Measurements from ENCODE around the gene CCDC9B. TPM values are rescaled to one million over a fixed set of nuclear protein-coding genes. Genes with fewer than 3 reads are reported as not detected.

Gene CCDC9B
- polyA plus RNA-seq, 1 donor: 7.2 TPM

DNA sequence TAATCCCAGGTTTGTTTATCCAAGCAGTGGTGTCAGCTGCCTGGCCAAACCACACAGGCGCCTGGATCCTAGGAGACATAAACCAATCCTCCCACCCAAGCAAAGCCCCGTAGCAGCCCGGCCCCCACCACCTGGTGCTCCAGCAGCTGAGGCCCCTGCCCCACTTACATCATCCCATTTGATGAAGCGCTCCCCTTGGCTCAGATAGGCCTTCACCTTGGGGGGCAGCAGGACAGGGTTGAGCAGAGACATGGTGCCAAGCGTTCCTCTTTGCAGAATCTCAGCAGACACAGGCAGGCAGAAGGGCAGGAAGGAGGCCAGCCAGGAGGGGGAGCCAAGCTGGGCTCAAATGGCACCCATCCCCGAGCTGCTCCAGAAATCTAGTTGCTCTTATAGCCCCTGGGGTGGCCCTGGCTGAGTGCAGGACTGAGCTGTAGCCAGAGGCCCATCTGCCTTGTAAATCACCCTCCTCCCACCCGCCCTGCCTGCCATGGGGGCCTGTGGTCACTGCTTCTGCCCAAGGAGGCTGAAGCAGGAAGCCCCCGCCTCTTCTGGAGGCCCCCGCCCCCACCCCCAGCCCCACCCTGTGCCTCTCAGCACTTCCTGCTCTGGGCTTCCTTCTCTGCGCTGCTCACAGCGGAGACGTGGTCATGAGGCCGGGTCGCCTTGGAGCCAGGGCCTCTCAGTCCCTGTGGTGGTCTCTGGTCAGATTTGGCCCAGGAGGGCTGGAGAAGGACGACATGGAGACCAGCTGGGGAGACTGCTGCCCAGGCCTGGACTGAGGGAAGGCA is 33.1 kb downstream of the CCDC9B start, which contains the start of gene PLCB2:
PLCB2 (minus strand) TSS at position 515 of the 791 bp plus-strand sequence; CDS start at position 252, 263 bp downstream.
- Histone ChIP-seq H3K9me3 (ENCODE audit: control insufficient read depth, low read depth, low read length) (no peaks in the 10 kb centered on the region), H3K27me3 (ENCODE audit: control insufficient read depth, insufficient read depth, low read length) (peaks cover 19% of the 10 kb centered on the region), H3K4me3 (ENCODE audit: low read length) (peak within 1 kb of the TSS; percentile 24), H3K36me3 (ENCODE audit: control insufficient read depth, insufficient read depth, low read length) (no peaks in the 10 kb centered on the region), H3K27ac (ENCODE audit: low read length) (peak within 1 kb of the TSS; percentile 50), H3K4me1 (ENCODE audit: control insufficient read depth, insufficient read depth, low read length) (peaks cover 2% of the 10 kb centered on the region)
- DNase-seq: no peak
- WGBS (ENCODE audit: insufficient coverage, low lambda C conversion rate): no CpG with 5 or more reads among the region's 15 CpGs

DNA sequence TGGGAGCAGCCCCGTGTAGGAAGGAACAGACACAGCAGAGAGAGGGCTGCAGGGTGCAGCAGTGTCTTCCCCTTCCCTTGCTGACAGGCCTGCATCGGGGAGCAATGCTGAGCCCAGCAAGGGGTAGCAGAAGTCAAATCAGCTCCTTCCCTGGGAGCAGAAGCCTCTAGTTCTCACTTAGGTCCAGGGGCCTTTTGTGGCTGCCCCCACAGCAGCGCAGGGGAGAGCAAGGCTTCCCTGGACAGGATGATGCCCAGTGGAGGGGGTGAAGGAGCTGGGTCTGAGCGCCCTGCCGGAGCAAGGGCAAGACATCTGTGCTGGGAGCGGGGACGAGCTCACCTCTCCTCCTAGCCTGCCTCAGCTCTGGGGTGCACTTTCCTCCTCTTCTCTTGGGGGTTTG is 33.8 kb downstream of the CCDC9B start:
- H3K36me3 ChIP-seq (ENCODE audit: control insufficient read depth, insufficient read depth, low read length): no peaks in the 10 kb centered on the region
- peaks cover 2% of the 10 kb centered on the region for H3K4me1 ChIP-seq (ENCODE audit: control insufficient read depth, insufficient read depth, low read length)
- H3K27me3 ChIP-seq (ENCODE audit: control insufficient read depth, insufficient read depth, low read length): peaks cover 15% of the 10 kb centered on the region
- H3K9me3 ChIP-seq (ENCODE audit: control insufficient read depth, low read depth, low read length): no peaks in the 10 kb centered on the region
- H3K4me3 ChIP-seq (ENCODE audit: low read length): peak overlapping the region; percentile 17
- no peak for DNase-seq
- WGBS (ENCODE audit: insufficient coverage, low lambda C conversion rate): no CpG with 5 or more reads among the region's 7 CpGs
- H3K27ac ChIP-seq (ENCODE audit: low read length): no peak overlapping the region

DNA sequence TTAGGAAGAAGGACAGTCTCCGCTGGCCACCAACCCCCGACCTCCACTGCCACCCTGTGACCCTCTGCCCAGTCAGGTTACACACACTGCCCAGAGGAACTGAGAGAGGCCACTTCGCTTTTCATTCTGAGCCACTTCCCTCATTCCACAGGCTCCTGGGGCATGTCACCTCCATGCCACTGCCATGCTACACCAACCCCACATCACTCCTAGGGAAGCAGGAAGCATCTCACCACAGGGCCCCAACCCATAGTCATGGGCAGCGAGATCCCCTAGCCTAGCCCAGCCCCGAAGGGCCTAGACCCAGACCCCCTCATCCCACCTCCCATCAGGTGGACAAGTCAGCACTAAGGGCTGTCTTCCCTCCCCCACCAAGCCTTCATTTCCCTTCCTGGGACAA is 34.4 kb downstream of the CCDC9B start:
- no peak overlapping the region for H3K4me3 ChIP-seq (ENCODE audit: low read length)
- DNase-seq: no peak
- 100% methylated on average over 1 of the region's 5 CpGs for WGBS (ENCODE audit: insufficient coverage, low lambda C conversion rate)

DNA sequence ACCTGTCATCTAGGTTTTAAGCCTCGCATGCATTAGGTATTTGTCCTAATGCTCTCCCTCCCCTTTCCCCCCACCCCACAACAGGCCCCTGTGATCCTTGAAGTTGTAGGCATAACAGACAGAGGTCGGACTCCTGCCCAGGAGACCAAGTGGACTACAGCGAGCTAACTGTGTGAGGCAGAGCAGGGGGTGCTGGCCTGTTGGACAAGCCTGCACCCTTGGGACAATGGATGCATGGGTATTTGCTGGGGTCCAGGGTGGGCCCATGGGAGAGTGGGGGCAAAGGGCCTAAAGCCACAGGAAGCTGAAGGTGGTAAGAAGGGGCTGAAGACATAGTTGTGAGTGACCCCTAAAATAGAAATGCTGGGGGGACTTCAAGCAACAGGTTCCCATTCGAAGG is 35.5 kb downstream of the CCDC9B start:
- Histone ChIP-seq H3K27ac (ENCODE audit: low read length) (no peak overlapping the region), H3K27me3 (ENCODE audit: control insufficient read depth, insufficient read depth, low read length) (peaks cover 9% of the 10 kb centered on the region), H3K36me3 (ENCODE audit: control insufficient read depth, insufficient read depth, low read length) (no peaks in the 10 kb centered on the region), H3K9me3 (ENCODE audit: control insufficient read depth, low read depth, low read length) (no peaks in the 10 kb centered on the region), H3K4me1 (ENCODE audit: control insufficient read depth, insufficient read depth, low read length) (peaks cover 2% of the 10 kb centered on the region), H3K4me3 (ENCODE audit: low read length) (no peak overlapping the region)
- no peak for DNase-seq
- no CpG with 5 or more reads among the region's 4 CpGs for WGBS (ENCODE audit: insufficient coverage, low lambda C conversion rate)

More for the DNA sequence above, 34.4 kb downstream of the CCDC9B start:
- Histone ChIP-seq H3K9me3 (ENCODE audit: control insufficient read depth, low read depth, low read length) (no peaks in the 10 kb centered on the region), H3K36me3 (ENCODE audit: control insufficient read depth, insufficient read depth, low read length) (no peaks in the 10 kb centered on the region), H3K4me1 (ENCODE audit: control insufficient read depth, insufficient read depth, low read length) (peaks cover 2% of the 10 kb centered on the region), H3K27ac (ENCODE audit: low read length) (no peak overlapping the region), H3K27me3 (ENCODE audit: control insufficient read depth, insufficient read depth, low read length) (peaks cover 13% of the 10 kb centered on the region)

DNA sequence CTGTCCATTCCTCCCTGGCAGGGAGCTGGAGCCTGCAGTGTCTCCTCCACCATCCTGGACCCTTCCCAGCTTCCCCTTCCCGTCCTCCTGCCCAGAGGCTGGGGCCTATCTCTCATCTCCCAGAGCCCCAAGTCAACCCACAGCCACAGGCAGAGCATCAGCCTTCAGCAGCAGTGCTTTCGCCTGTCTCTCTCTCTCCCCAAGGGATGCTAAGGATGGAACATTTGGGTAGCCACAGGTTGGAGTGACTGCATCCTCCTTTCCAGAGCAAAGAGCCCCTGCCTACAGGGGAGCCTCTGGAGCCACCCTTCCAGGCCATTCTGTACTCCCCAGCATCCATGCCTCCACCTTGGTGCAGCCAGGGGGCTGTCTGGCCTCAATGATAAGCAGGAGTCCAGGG is 37.2 kb downstream of the CCDC9B start:
- H3K4me1 ChIP-seq (ENCODE audit: control insufficient read depth, insufficient read depth, low read length): peaks cover 2% of the 10 kb centered on the region
- no CpG with 5 or more reads among the region's 2 CpGs for WGBS (ENCODE audit: insufficient coverage, low lambda C conversion rate)
- H3K27ac ChIP-seq (ENCODE audit: low read length): no peak overlapping the region
- no peak overlapping the region for H3K4me3 ChIP-seq (ENCODE audit: low read length)
- H3K9me3 ChIP-seq (ENCODE audit: control insufficient read depth, low read depth, low read length): no peaks in the 10 kb centered on the region
- no peaks in the 10 kb centered on the region for H3K36me3 ChIP-seq (ENCODE audit: control insufficient read depth, insufficient read depth, low read length)
- H3K27me3 ChIP-seq (ENCODE audit: control insufficient read depth, insufficient read depth, low read length): peaks cover 2% of the 10 kb centered on the region
- no peak for DNase-seq

DNA sequence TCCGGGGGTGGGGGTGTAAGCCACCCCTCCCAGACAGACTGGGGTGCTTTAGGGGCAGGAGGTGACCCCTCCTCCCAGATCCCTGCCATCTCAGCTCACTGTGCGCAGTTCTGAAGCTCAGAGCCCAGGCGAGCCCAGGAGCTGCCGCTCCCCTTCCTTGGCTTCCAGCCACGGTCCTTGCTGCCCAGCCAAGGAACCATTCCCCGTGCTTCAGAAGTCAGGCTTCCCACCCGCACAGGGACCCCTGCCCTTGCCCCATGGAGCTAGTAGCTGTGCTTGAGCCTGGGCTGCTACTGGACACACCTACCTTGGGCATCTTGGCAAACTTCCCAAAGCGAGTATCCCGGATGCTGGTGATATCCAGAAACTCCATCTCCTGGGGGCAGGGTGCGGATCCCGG is 37.8 kb downstream of the CCDC9B start:
- WGBS (ENCODE audit: insufficient coverage, low lambda C conversion rate): no CpG with 5 or more reads among the region's 11 CpGs
- no peak overlapping the region for H3K4me3 ChIP-seq (ENCODE audit: low read length)
- no peak overlapping the region for H3K27ac ChIP-seq (ENCODE audit: low read length)
- H3K36me3 ChIP-seq (ENCODE audit: control insufficient read depth, insufficient read depth, low read length): no peaks in the 10 kb centered on the region
- H3K9me3 ChIP-seq (ENCODE audit: control insufficient read depth, low read depth, low read length): no peaks in the 10 kb centered on the region
- DNase-seq: no peak
- peaks cover 1% of the 10 kb centered on the region for H3K4me1 ChIP-seq (ENCODE audit: control insufficient read depth, insufficient read depth, low read length)
- peaks cover 2% of the 10 kb centered on the region for H3K27me3 ChIP-seq (ENCODE audit: control insufficient read depth, insufficient read depth, low read length)

DNA sequence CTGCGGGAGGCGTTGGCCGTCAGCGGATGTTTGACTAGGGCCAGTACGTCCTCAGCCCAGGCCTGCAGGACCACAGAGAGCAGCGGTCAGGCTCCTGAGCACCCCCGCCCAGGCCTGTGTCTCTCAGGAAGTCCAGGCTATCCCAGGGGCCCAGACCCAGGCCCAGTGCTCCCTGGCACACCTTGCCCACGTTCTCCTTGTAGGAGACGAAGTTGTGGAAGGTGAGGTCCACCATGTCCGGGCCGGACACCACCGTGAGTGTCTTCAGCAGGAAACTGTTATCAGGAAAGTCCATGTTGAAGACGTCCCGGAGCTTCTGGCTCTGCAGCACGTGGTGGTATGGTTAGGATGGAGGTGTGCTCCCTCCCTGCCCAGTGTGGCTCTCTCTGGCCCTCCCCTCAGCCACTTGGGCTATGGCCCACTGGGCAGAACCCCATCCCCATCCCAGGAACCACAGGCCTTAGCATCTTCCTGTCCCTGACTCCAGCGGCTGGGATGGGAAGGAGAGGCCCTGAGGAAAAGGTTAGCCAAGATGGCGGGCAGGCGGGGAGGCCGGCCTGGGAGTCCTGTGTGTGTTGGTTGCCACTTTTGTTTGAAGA is 38.4 kb downstream of the CCDC9B start:
- WGBS (ENCODE audit: insufficient coverage, low lambda C conversion rate): no CpG with 5 or more reads among the region's 19 CpGs

DNA sequence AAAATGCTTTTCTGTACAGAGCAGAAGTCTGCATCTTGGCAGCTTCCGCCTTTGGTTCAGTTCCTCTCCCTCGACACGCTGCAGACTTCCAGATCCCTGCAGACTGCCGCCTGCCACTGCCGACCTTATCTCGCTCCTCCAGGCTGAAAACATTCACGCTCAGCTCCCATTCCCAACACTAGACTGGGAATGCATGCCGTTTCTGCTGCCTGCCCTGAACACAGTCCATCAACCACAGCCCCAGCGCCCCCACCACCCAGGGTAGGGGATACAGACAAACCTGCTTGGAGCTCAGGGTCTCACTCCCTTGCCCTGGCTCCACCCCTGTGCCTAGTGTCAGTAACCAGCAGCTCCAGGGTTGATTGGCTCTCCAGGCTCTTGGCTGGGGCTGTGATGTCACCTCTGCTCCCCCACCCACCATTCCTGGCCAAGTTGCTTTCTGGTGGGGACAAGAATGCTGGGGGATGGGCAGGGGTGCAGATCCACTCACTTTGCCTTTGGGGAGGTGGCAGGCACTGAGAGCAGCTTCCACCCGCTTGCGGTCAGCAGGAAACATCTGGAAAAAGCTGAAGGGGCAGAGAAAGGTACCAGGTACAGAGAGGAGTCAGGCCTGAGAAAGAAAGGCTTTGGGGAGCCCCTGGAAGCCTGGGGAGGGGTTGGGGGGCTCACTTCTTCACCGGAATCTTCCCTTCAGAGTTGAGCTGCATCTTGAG is 39.1 kb downstream of the CCDC9B start:
- WGBS (ENCODE audit: insufficient coverage, low lambda C conversion rate): 60% methylated on average over 1 of the region's 12 CpGs
- no peaks in the 10 kb centered on the region for H3K9me3 ChIP-seq (ENCODE audit: control insufficient read depth, low read depth, low read length)
- H3K27ac ChIP-seq (ENCODE audit: low read length): no peak overlapping the region
- peaks cover 2% of the 10 kb centered on the region for H3K27me3 ChIP-seq (ENCODE audit: control insufficient read depth, insufficient read depth, low read length)
- H3K4me1 ChIP-seq (ENCODE audit: control insufficient read depth, insufficient read depth, low read length): peaks cover under 1% of the 10 kb centered on the region
- no peak overlapping the region for H3K4me3 ChIP-seq (ENCODE audit: low read length)
- no peaks in the 10 kb centered on the region for H3K36me3 ChIP-seq (ENCODE audit: control insufficient read depth, insufficient read depth, low read length)
- DNase-seq: no peak

More for the DNA sequence above, 38.4 kb downstream of the CCDC9B start:
- no peak overlapping the region for H3K27ac ChIP-seq (ENCODE audit: low read length)
- no peaks in the 10 kb centered on the region for H3K36me3 ChIP-seq (ENCODE audit: control insufficient read depth, insufficient read depth, low read length)
- DNase-seq: no peak
- peaks cover 2% of the 10 kb centered on the region for H3K27me3 ChIP-seq (ENCODE audit: control insufficient read depth, insufficient read depth, low read length)
- H3K4me3 ChIP-seq (ENCODE audit: low read length): no peak overlapping the region
- no peaks in the 10 kb centered on the region for H3K9me3 ChIP-seq (ENCODE audit: control insufficient read depth, low read depth, low read length)
- H3K4me1 ChIP-seq (ENCODE audit: control insufficient read depth, insufficient read depth, low read length): no peaks in the 10 kb centered on the region

DNA sequence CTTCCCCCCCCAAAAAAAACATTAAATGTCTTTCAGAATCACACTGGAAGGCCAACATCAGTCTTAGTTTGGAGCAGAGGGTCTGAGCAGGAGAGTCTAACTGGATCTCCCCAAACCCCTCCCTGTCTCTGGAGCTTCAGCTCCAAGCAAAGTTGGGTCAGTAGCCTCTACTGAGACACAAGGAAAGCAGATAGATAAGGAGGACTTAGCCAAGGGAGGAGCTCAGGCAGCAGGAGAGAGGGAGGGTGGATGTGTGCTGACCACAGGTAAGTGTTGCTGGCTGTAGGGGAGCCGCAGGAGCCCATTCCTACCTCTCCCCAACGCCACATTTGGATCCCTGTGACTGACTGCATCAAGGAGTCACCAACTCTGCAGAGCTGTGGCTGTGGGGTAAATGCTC is 40.0 kb downstream of the CCDC9B start:
- Histone ChIP-seq H3K9me3 (ENCODE audit: control insufficient read depth, low read depth, low read length) (no peaks in the 10 kb centered on the region), H3K4me3 (ENCODE audit: low read length) (no peak overlapping the region), H3K27ac (ENCODE audit: low read length) (no peak overlapping the region), H3K36me3 (ENCODE audit: control insufficient read depth, insufficient read depth, low read length) (no peaks in the 10 kb centered on the region), H3K4me1 (ENCODE audit: control insufficient read depth, insufficient read depth, low read length) (peaks cover 4% of the 10 kb centered on the region), H3K27me3 (ENCODE audit: control insufficient read depth, insufficient read depth, low read length) (peaks cover 2% of the 10 kb centered on the region)
- WGBS (ENCODE audit: insufficient coverage, low lambda C conversion rate): no CpG with 5 or more reads among the region's 2 CpGs
- DNase-seq: no peak

DNA sequence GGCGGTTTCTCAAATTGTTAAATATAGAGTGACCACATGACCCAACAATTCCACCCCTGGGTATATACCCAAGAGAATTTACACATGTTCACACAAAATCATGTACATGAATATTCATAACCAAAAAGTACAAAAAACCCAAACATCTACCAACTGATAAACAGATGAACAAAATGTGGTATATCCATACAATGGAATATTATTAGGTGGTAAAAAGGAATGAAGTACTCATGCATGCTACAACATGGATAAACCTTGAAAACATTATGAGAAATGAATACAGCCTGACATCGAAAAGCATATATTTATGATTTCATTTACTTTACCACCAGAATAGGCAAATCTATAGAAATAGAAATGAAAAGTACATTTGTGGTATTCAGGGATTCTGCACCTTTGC is 40.4 kb downstream of the CCDC9B start:
- Histone ChIP-seq H3K27ac (ENCODE audit: low read length) (no peak overlapping the region), H3K4me3 (ENCODE audit: low read length) (no peak overlapping the region), H3K4me1 (ENCODE audit: control insufficient read depth, insufficient read depth, low read length) (peaks cover 4% of the 10 kb centered on the region), H3K36me3 (ENCODE audit: control insufficient read depth, insufficient read depth, low read length) (no peaks in the 10 kb centered on the region), H3K27me3 (ENCODE audit: control insufficient read depth, insufficient read depth, low read length) (peaks cover 4% of the 10 kb centered on the region), H3K9me3 (ENCODE audit: control insufficient read depth, low read depth, low read length) (no peaks in the 10 kb centered on the region)
- no peak for DNase-seq
- WGBS (ENCODE audit: insufficient coverage, low lambda C conversion rate): 100% methylated on average over 2 of the region's 2 CpGs
